Activated CD8-positive, alpha-beta T cell treated with anti-CD3 and anti-CD28 coated beads for 36 hours (primary cell): ENCODE data around the gene DSC2. TPM values are rescaled to one million over a fixed set of nuclear protein-coding genes. Genes with fewer than 3 reads are reported as not detected.
"Not testable (repeated sequence)": the region's sequence is repeated elsewhere in the genome, so short reads cannot be mapped to it uniquely, and the experiment has no call there.

Experiments used
- ATAC-seq: fragments of 200-7000 bp; cut with Tn5 transposase; one replicate; pipeline ENCODE4 v1.10.0; 2021; ENCODE audit warnings: mild to moderate bottlenecking, moderate library complexity
- CTCF ChIA-PET: fragments of 350-600 bp; sonication (Branson Sonifier 250); formaldehyde crosslinking; loops from one replicate; lab custom pipeline; 2021; ENCODE audit warnings: antibody characterized with exemption; lab: Charles Lee
- POLR2A ChIA-PET: fragments of 350-600 bp; sonication (Branson Sonifier 250); formaldehyde crosslinking; loops from one replicate; lab custom pipeline; 2021; ENCODE audit warnings: antibody characterized with exemption; lab: Charles Lee
- DNase-seq: peaks from one replicate; pipeline ENCODE4 v3.0.0-alpha.2; 2020
- H3K27ac Mint-ChIP-seq: one replicate; pipeline ENCODE4 v1.8.0; 2021; ENCODE audit warnings: mild to moderate bottlenecking, mixed read lengths
- H3K27me3 Mint-ChIP-seq: one replicate; pipeline ENCODE4 v1.8.0; 2021; ENCODE audit warnings: mixed read lengths
- H3K36me3 Mint-ChIP-seq: one replicate; pipeline ENCODE4 v1.8.0; 2021; ENCODE audit warnings: low read depth, mixed read lengths
- H3K4me1 Mint-ChIP-seq: one replicate; pipeline ENCODE4 v1.8.0; 2021; ENCODE audit warnings: low read depth, mixed read lengths
- H3K4me3 Mint-ChIP-seq: one replicate; pipeline ENCODE4 v1.8.0; 2021; ENCODE audit warnings: mild to moderate bottlenecking, moderate library complexity, mixed read lengths
- H3K9me3 Mint-ChIP-seq: one replicate; pipeline ENCODE4 v1.8.0; 2021; ENCODE audit warnings: mixed read lengths
- intact Hi-C: fragments of 100-400 bp; cut with micrococcal nuclease; formaldehyde crosslinking; loops from one replicate; pipeline ENCODE4 v1.10.0; 2022
- total RNA-seq, 2 experiments: library from RNA; stranded (reverse); gene quantifications; one replicate each; pipeline ENCODE4 v1.2.3, GENCODE V29; 2021
- TF ChIP-seq, protein P1 (sequence below): fragments of 200-600 bp; IDR thresholded peaks from one replicate; pipeline ENCODE4 v1.8.0; 2022; ENCODE audit warnings: antibody characterized with exemption, mild to moderate bottlenecking

DSC2 gene
- total RNA-seq, 2 experiments from 2014 or later: not detected

DNA sequence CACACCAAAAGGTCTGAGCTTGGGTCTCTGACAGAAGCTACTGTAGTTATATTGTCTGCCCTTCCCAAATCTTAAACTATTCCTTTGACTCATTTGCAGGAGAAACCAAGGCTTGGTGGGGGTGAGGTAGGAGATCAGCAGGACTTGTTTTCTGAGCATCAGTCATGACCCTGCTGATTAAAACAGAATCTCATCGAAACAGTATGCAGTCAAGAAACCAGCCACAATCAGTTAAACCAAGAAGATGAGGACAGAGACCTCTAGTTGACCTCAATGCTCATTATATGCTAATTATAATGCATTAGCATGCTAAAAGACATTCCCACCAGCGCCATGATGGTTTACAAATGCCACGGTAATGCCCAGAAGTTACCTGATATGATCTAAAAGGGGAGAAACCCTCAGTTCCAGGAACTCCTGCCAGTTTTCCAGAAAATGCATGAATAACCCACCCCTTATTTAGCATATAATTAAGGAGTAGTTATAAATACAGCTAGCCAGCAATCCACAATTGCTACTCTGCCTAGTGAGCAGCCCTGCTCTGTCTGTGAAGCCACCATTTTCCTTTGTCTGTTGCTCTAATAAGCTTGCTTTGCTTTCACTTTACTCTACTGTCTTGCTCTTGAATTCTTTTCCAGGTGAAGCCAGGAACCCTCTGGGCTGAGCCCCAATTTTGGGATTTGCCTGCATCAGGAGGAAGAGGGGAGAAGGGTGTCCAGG lies 86.3 kb downstream of the DSC2 start:
- ATAC-seq: no peak
- peaks cover 4% of the 10 kb centered on the region for H3K9me3 Mint-ChIP-seq
- H3K36me3 Mint-ChIP-seq: no peaks in the 10 kb centered on the region
- ChIA-PET POLR2A (no interaction called here), CTCF (no interaction called here)
- H3K27ac Mint-ChIP-seq: no peak overlapping the region
- no peak overlapping the region for H3K4me3 Mint-ChIP-seq
- no peaks in the 10 kb centered on the region for H3K4me1 Mint-ChIP-seq
- intact Hi-C loops: no loop called here
- no peak for DNase-seq
- TF ChIP-seq, protein P1, sequence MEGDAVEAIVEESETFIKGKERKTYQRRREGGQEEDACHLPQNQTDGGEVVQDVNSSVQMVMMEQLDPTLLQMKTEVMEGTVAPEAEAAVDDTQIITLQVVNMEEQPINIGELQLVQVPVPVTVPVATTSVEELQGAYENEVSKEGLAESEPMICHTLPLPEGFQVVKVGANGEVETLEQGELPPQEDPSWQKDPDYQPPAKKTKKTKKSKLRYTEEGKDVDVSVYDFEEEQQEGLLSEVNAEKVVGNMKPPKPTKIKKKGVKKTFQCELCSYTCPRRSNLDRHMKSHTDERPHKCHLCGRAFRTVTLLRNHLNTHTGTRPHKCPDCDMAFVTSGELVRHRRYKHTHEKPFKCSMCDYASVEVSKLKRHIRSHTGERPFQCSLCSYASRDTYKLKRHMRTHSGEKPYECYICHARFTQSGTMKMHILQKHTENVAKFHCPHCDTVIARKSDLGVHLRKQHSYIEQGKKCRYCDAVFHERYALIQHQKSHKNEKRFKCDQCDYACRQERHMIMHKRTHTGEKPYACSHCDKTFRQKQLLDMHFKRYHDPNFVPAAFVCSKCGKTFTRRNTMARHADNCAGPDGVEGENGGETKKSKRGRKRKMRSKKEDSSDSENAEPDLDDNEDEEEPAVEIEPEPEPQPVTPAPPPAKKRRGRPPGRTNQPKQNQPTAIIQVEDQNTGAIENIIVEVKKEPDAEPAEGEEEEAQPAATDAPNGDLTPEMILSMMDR: no peak
- no peaks in the 10 kb centered on the region for H3K27me3 Mint-ChIP-seq

DNA sequence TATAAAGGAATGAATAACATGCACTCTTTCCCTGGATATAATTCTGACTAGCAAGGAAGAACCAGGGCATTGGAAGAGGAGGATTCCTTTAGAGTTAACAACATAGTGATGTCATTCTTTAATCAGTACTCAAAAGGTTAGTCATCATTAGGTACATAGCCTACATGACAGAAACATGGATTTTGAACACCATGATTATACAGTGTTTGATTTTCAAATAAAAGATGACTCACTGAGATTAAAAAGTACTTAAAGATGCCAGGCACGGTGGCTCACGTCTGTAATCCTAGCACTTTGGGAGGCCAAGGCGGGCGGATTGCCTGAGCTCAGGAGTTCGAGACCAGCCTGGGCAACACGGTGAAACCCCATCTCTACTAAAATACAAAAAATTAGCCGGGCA lies 90.8 kb downstream of the DSC2 start:
- POLR2A ChIA-PET, intact Hi-C loops, H3K27ac Mint-ChIP-seq, ATAC-seq, CTCF ChIA-PET, DNase-seq, H3K36me3 Mint-ChIP-seq, H3K9me3 Mint-ChIP-seq, H3K4me3 Mint-ChIP-seq, H3K4me1 Mint-ChIP-seq, H3K27me3 Mint-ChIP-seq: not testable (repeated sequence)

DNA sequence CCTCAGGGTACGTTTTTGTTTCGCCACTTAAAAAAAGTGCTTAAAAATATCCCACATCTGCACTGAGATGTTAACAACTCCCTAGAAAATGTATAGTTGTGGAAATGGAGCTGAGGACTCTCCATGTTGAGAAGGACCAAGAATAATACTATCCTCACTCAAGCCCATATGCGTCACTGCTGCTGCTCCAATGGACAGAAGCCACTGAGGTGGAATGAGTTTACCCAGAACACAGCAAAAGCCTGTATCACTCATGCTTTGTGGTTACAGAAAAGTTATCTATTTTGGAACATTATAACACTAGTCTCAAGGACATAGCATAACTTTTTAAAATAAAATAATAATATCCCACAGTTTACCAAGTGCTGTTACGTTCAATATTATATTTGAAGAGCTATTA lies 91.6 kb downstream of the DSC2 start:
- Mint-ChIP-seq H3K27ac (no peak overlapping the region), H3K9me3 (peaks cover 1% of the 10 kb centered on the region), H3K4me1 (no peaks in the 10 kb centered on the region), H3K4me3 (no peak overlapping the region), H3K36me3 (no peaks in the 10 kb centered on the region), H3K27me3 (no peaks in the 10 kb centered on the region)
- CTCF ChIA-PET: no interaction called here
- ATAC-seq: no peak
- TF ChIP-seq, protein P1: no peak
- intact Hi-C loops: no loop called here
- DNase-seq: no peak
- POLR2A ChIA-PET: no interaction called here

Other genes starting within 250 kb of the DSC2 start
- gene DSC3, start 59.7 kb downstream of the DSC2 start, total RNA-seq: under 1 TPM in 1 of 2 experiments, not detected in 1; 0.04 TPM
- under 1 TPM; 0.16 to 0.23 TPM for gene DSC1, start 60.4 kb upstream of the DSC2 start, total RNA-seq
- gene DSG1, start 215.7 kb upstream of the DSC2 start, total RNA-seq: not detected